GM23248 (cell line): ENCODE measurements around the gene POLN.

ENCODE experiments used
- EZH2 ChIP-seq: fragments of 200-600 bp; sonication (generic); IDR thresholded peaks from 2 replicates; pipeline ENCODE4 v1.6.1; 2018; ENCODE audit warnings: antibody characterized with exemption, mild to moderate bottlenecking; ENCODE audit not compliant: insufficient read depth, poor library complexity, severe bottlenecking
- EZH2phosphoT487 ChIP-seq: fragments of 200-600 bp; sonication (generic); IDR thresholded peaks from 2 replicates; pipeline ENCODE4 v1.6.1; 2018; ENCODE audit warnings: antibody characterized with exemption, moderate library complexity, mild to moderate bottlenecking, low read depth; ENCODE audit not compliant: insufficient read depth

DNA sequence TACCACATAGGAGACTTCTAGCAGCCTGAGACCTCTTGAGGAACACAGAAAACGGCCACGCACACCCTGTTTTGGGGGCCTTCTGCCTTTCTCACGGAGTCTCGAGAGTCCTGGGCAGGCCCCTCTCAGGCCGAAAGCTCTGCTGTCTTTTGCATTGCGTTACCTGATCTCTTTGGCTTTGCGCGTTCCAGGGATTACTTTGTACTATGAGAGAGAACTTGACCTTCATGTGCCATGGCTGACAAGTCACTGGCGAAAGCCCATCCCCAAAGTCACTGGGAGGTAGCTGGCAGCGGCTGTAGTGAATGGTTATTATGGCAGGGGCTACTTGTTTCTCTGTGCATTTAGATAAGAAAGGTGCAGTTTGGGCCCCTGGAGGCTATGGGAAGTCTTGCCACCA is 190.8 kb downstream of the POLN start:
- TF ChIP-seq EZH2phosphoT487 (no peak), EZH2 (no peak)
